Ovary (tissue), 3 donors: Measurements from ENCODE around the gene ERFE.

Experiments used
- CTCF ChIP-seq, 3 donors: fragments of 450-650 bp in 2 of 3; fragments of 200-600 bp in 1 of 3; IDR thresholded peaks; one replicate each; pipeline versions ENCODE4 v1.5.1 to v1.8.0; 2016 to 2022; ENCODE audit warnings: antibody characterized with exemption in 3 of 3, mild to moderate bottlenecking in 1 of 3
- EP300 ChIP-seq: sonication (generic); formaldehyde crosslinking; IDR thresholded peaks from one replicate; pipeline ENCODE4 v1.6.1; 2017; ENCODE audit warnings: antibody characterized with exemption
- POLR2A ChIP-seq: fragments of 450-650 bp; IDR thresholded peaks from one replicate; pipeline ENCODE4 v1.6.1; 2017; ENCODE audit warnings: antibody characterized with exemption, mild to moderate bottlenecking, moderate library complexity
- donor health status: DM: no; HTN: no; CAD: no.

DNA sequence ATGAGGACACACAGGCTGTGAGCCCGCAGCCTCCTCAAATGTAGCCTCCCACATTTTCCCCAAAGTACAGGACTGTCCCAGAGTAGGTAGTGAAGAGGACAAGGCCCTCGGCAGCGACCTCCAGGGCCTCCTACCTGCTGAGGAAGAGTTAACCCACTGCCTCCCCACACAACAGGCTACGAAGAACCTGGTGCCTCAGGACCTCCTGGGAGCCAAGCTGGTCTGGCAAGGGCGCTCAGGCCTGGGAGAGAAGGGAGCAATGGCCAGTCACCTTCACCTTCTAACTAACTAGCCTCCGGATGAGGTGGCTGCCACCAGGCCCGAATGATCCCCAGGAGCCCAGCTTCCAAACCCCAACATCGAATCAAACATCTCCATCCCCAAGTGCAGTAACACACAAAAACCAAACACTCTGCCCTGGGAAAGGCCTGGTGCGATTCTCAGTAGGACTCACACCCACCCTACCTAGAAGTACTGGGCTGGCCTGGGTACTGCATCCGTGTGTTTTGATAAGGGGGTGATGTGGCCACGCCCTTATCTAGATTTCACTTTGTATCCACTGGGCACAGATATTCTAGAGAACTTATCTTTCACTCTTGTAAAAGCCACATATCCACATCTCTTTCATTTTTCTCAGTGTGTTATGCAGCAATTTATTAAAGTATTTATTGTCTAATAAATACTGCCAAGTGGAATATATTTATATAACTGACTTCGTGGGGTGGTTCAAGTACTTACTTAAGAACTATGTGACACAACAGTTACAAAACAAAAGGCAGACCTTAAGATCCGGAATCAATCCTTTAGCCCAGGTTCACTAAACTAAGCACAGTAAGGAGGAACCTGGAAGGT lies 9.7 kb downstream of the ERFE start:
- no peak for TF ChIP-seq CTCF (IDR thresholded peaks at IDR 0.05)
- TF ChIP-seq POLR2A: no peak
- TF ChIP-seq EP300: no peak
